HepG2 (cell line): ENCODE data around the gene TAF1C. TPM values are rescaled to one million over a fixed set of nuclear protein-coding genes. Genes with fewer than 3 reads are reported as not detected.

ENCODE experiments used
- ATAC-seq: fragments of 200-7000 bp; cut with Tn5 transposase; 3 replicates; pipeline ENCODE4 v1.9.1; 2020; ENCODE audit warnings: mild to moderate bottlenecking, moderate library complexity
- BruUV-seq: library from RNA; stranded (reverse); fragments of 400-500 nt; replicated peaks from 2 replicates; lab custom pipeline; 2021; lab: Mats Ljungman, UMichigan
- CTCF ChIA-PET: fragments of 300-600 bp; formaldehyde crosslinking; extraction: SDS; loops from one replicate; lab custom pipeline; 2021; ENCODE audit warnings: low total read pairs, inconsistent platforms, low intra/inter-chr PET ratio; lab: Yijun Ruan, JAX
- POLR2A ChIA-PET: fragments of 350-600 bp; sonication (Branson Sonifier 250); formaldehyde crosslinking; loops from one replicate; lab custom pipeline; 2020; ENCODE audit warnings: antibody characterized with exemption, inconsistent platforms; lab: Yijun Ruan, JAX
- DNase-seq: peaks from one replicate; pipeline ENCODE4 v3.0.0-alpha.2; 2015; ENCODE audit warnings: low spot score
- FAIRE-seq: peaks from 3 replicates; lab custom pipeline; 2011; peaks lifted over from hg19 to GRCh38; lab: Jason Lieb, UNC
- H2AFZ ChIP-seq: one replicate; pipeline ENCODE4 v1.6.1; 2011; ENCODE audit warnings: low read length, inconsistent platforms
- H3K27ac ChIP-seq: fragments of 300-600 bp; 3 replicates; pipeline ENCODE4 v1.8.0; 2011; ENCODE audit warnings: mixed run types, mild to moderate bottlenecking, mixed read lengths, low read length, inconsistent platforms; ENCODE audit not compliant: insufficient read depth; ENCODE audit errors: extremely low read length
- H3K27me3 ChIP-seq, 2 experiments: fragments of 200-600 bp in 1 of 2; 2 replicates in 1 of 2; 3 replicates in 1 of 2; pipeline versions ENCODE4 v1.6.0 to v1.8.0; 2011; ENCODE audit warnings: low read length in 2 of 2, mild to moderate bottlenecking in 2 of 2, moderate library complexity in 2 of 2, inconsistent platforms in 1 of 2; ENCODE audit not compliant: insufficient read depth in 2 of 2, control insufficient read depth in 1 of 2
- H3K36me3 ChIP-seq, 2 experiments: fragments of 200-600 bp in 1 of 2; replicated peaks in 1 of 2; 2 replicates in 1 of 2; 3 replicates in 1 of 2; pipeline versions ENCODE4 v1.5.1 to v1.8.0; 2011; ENCODE audit warnings: low read length in 2 of 2, inconsistent platforms in 1 of 2; ENCODE audit not compliant: insufficient read depth in 2 of 2, control insufficient read depth in 1 of 2
- H3K4me1 ChIP-seq: 2 replicates; pipeline ENCODE4 v1.5.1; 2012; ENCODE audit warnings: low read length, inconsistent platforms; ENCODE audit not compliant: insufficient read depth
- H3K4me2 ChIP-seq: 2 replicates; pipeline ENCODE4 v1.6.0; 2011; ENCODE audit warnings: low read depth, low read length, inconsistent platforms
- H3K4me3 ChIP-seq, 3 experiments: fragments of 200-600 bp in 1 of 3; sonication (generic), shearing (Covaris generic) in 1 of 3; replicated peaks in 1 of 3; 2 replicates each; pipeline ENCODE4 v1.5.1; 2011 to 2016; ENCODE audit warnings: low read length in 3 of 3, inconsistent platforms in 2 of 3, low read depth in 2 of 3, mild to moderate bottlenecking in 2 of 3, control low read depth in 1 of 3, mixed read lengths in 1 of 3; ENCODE audit not compliant: insufficient read depth in 1 of 3
- H3K79me2 ChIP-seq: one replicate; pipeline ENCODE4 v1.6.1; 2011; ENCODE audit warnings: low read length, inconsistent platforms; ENCODE audit not compliant: insufficient read depth
- H3K9ac ChIP-seq: 2 replicates; pipeline ENCODE4 v1.6.0; 2011; ENCODE audit warnings: mild to moderate bottlenecking, low read depth, low read length, inconsistent platforms; ENCODE audit not compliant: insufficient read depth
- H3K9me3 ChIP-seq: 2 replicates; pipeline ENCODE4 v1.5.1; 2012; ENCODE audit warnings: mild to moderate bottlenecking, low read length
- H4K20me1 ChIP-seq: 2 replicates; pipeline ENCODE4 v1.6.0; 2011; ENCODE audit warnings: inconsistent platforms, mild to moderate bottlenecking, low read length, moderate library complexity; ENCODE audit not compliant: insufficient read depth
- FOXP1 ChIP-seq, 2 experiments: fragments of 450-650 bp in 1 of 2; IDR thresholded peaks; 2 replicates each; pipeline ENCODE4 v1.6.1; 2017 to 2018; ENCODE audit warnings: antibody characterized with exemption in 1 of 2
- HNRNPK ChIP-seq: fragments of 200-400 bp; formaldehyde crosslinking; IDR thresholded peaks from 2 replicates; pipeline ENCODE4 v1.6.1; 2018; ENCODE audit warnings: low read length, low read depth, moderate library complexity, mild to moderate bottlenecking; ENCODE audit not compliant: poor library complexity, severe bottlenecking
- NPAS2 ChIP-seq: sonication (generic); formaldehyde crosslinking; IDR thresholded peaks from 2 replicates; pipeline ENCODE4 v1.8.0; 2022; ENCODE audit warnings: mild to moderate bottlenecking, missing genetic modification reagents, borderline replicate concordance
- POLR2A ChIP-seq, 2 experiments: IDR thresholded peaks; 2 replicates each; pipeline ENCODE4 v1.6.1; 2011; ENCODE audit warnings: low read depth in 2 of 2, low read length in 2 of 2, mild to moderate bottlenecking in 1 of 2, moderate library complexity in 1 of 2; ENCODE audit not compliant: insufficient read depth in 1 of 2
- SALL1 ChIP-seq: sonication (generic); formaldehyde crosslinking; IDR thresholded peaks from 2 replicates; pipeline ENCODE4 v1.8.0; 2022; ENCODE audit warnings: mild to moderate bottlenecking, missing genetic modification reagents
- STAG1 ChIP-seq: sonication (generic); formaldehyde crosslinking; IDR thresholded peaks from 2 replicates; pipeline ENCODE4 v1.4.0; 2020; ENCODE audit warnings: missing genetic modification reagents
- TERF1 ChIP-seq: sonication (generic); formaldehyde crosslinking; IDR thresholded peaks from 2 replicates; pipeline ENCODE4 v1.8.0; 2022; ENCODE audit warnings: mild to moderate bottlenecking, missing genetic modification reagents, moderate library complexity
- ZNF737 ChIP-seq: sonication (generic); formaldehyde crosslinking; IDR thresholded peaks from 2 replicates; pipeline ENCODE4 v1.5.0; 2020; ENCODE audit warnings: missing genetic modification reagents, mild to moderate bottlenecking, borderline replicate concordance
- WGBS: methylation state at CpG from one replicate; pipeline ENCODE4 v1.1.6; 2017; ENCODE audit warnings: low lambda C conversion rate; 5-methylcytosine and 5-hydroxymethylcytosine counted together
- in situ Hi-C: cut with HindIII; loops from 2 replicates; pipeline ENCODE4 v1.10.0; 2017; ENCODE audit warnings: low pct_unique_long_range_greater_than_20kb; ENCODE audit not compliant: extremely low pct_ligation_motif_present
- intact Hi-C: fragments of 100-400 bp; cut with micrococcal nuclease; formaldehyde crosslinking; loops from one replicate; pipeline ENCODE4 v1.10.0; 2022; ENCODE audit not compliant: unreplicated experiment
- polyA plus RNA-seq, 8 experiments: library from polyadenylated mRNA; depleted of rRNA in 3 of 8; stranded (reverse) in 7 of 8; unstranded in 1 of 8; fragments of >200 nt; fragmentation: Illumina TruSeq in 4 of 8; extraction: Trizol in 4 of 8; gene quantifications; 2 replicates each; pipeline versions ENCODE4 v1.2.1 to v1.2.3, GENCODE V29; 2011 to 2016; ENCODE audit warnings: low read depth in 4 of 8, missing spikeins in 1 of 8, mixed read lengths in 1 of 8; ENCODE audit not compliant: insufficient read depth in 1 of 8
- total RNA-seq, 5 experiments: library from RNA; depleted of rRNA; stranded (reverse); fragments of >200 nt; fragmentation: Illumina TruSeq; extraction: Trizol; gene quantifications; 2 replicates each; pipeline ENCODE4 v1.2.3, GENCODE V29; 2016; ENCODE audit warnings: low read depth in 1 of 5
- TF ChIP-seq, protein P1 (sequence below): IDR thresholded peaks from 2 replicates; pipeline ENCODE4 v1.6.1; 2016
- TF ChIP-seq, protein P2 (sequence below): sonication (generic); formaldehyde crosslinking; IDR thresholded peaks from 2 replicates; pipeline ENCODE4 v1.5.0; 2020; ENCODE audit warnings: missing genetic modification reagents, mild to moderate bottlenecking, borderline replicate concordance

Gene TAF1C
- total and polyA plus RNA-seq, 2 of the 13 experiments (the other 11 are each of a cell fraction or from before 2014, with no cell fraction given): 15.6 to 20.8 TPM

- no peak for TF ChIP-seq NPAS2
These were observed 10.7 kb upstream of the TAF1C start (continued) for GRCh38 chr16:84197466-84198128.

- CTCF ChIA-PET: no interaction called here
- H3K9ac ChIP-seq: no peak overlapping the region
- TF ChIP-seq STAG1 (CRISPR knock-in tag): no peak
- TF ChIP-seq, protein P1, sequence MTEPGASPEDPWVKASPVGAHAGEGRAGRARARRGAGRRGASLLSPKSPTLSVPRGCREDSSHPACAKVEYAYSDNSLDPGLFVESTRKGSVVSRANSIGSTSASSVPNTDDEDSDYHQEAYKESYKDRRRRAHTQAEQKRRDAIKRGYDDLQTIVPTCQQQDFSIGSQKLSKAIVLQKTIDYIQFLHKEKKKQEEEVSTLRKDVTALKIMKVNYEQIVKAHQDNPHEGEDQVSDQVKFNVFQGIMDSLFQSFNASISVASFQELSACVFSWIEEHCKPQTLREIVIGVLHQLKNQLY (CRISPR knock-in tag): no peak
- H3K9me3 ChIP-seq: no peaks in the 10 kb centered on the region
- in situ Hi-C loops: loop anchor here (25.0 kb wide), 1 partner anchor 235 kb away; the partner anchor contains the start of genes NECAB2 and OSGIN1
- peak; percentile 56 for ATAC-seq
- WGBS: 9% methylated on average over 14 of the region's 16 CpGs
- no peak overlapping the region for H3K27ac ChIP-seq
- POLR2A ChIA-PET: no interaction called here
- no peak overlapping the region for H3K4me3 ChIP-seq
- peaks cover 25 to 83% of the 10 kb centered on the region in 2 experiments; a peak in 4 of 5 replicates for H3K27me3 ChIP-seq
- FAIRE-seq: no peak
- H3K4me1 ChIP-seq: no peaks in the 10 kb centered on the region
- H3K4me2 ChIP-seq: peak overlapping the region; percentile 13; the same call in 1 of the 2 replicates
- intact Hi-C loops: loop anchor here (5.0 kb wide), 1 partner anchor 535 kb away; no protein-coding TSS in a partner anchor
- no peaks in the 10 kb centered on the region for H4K20me1 ChIP-seq
- H3K36me3 ChIP-seq: no peaks in the 10 kb centered on the region
- BruUV-seq: no TSS peak
- DNase-seq: no peak
- no peak overlapping the region for H2AFZ ChIP-seq
- H3K79me2 ChIP-seq: no peaks in the 10 kb centered on the region
These were observed 10.0 kb upstream of the TAF1C start for GRCh38 chr16:84196727-84197394.

DNA sequence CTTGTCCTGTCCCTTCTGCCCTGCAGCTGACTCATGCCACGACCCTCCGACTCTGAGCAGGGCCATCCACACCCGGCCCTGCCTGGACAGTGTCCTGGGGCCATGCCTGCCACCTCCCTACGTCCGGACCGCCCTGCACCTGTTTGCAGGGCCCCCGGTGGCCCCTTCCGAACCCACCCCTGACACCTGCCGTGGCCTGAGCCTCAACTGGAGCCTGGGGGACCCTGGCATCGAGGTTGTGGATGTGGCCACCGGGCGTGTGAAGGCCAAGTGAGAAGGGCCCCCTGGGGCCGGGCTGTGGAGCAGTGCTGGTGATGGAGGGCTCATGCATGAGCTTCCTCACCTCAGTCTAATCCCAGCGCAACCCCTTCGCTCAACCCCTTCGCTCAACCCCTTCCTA lies 9.2 kb upstream of the TAF1C start:
- CTCF ChIA-PET: no interaction called here
- TF ChIP-seq TERF1: no peak
- TF ChIP-seq SALL1 (CRISPR knock-in tag): no peak
- TF ChIP-seq, protein P2, sequence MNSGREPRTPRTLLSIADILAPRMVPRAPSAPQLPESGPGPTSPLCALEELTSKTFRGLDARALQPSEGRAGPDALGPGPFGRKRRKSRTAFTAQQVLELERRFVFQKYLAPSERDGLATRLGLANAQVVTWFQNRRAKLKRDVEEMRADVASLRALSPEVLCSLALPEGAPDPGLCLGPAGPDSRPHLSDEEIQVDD (CRISPR knock-in tag): no peak
- no peak for TF ChIP-seq ZNF737 (CRISPR knock-in tag)
- TF ChIP-seq FOXP1 (IDR thresholded peaks at IDR 0.05): no peak
- TF ChIP-seq FOXP1 (CRISPR knock-in tag; IDR thresholded peaks at IDR 0.05): no peak
- no peak for TF ChIP-seq POLR2A (IDR thresholded peaks at IDR 0.05; ENCODE audit: insufficient read depth in 1 of 2, low read depth in 2 of 2, low read length in 2 of 2)
- no peak for TF ChIP-seq HNRNPK

More for the DNA sequence above, 9.2 kb upstream of the TAF1C start:
- H3K79me2 ChIP-seq: no peaks in the 10 kb centered on the region
- 52% methylated on average over 13 of the region's 16 CpGs for WGBS
- no peaks in the 10 kb centered on the region for H3K36me3 ChIP-seq
- BruUV-seq: no TSS peak
- H4K20me1 ChIP-seq: no peaks in the 10 kb centered on the region
- no peaks in the 10 kb centered on the region for H3K4me1 ChIP-seq
- H3K27ac ChIP-seq: no peak overlapping the region
- no peak overlapping the region for H3K9ac ChIP-seq
- POLR2A ChIA-PET: no interaction called here
- ATAC-seq (peak; percentile 15), DNase-seq (no peak), FAIRE-seq (no peak)
- intact Hi-C loops (loop anchor here (5.0 kb wide), 1 partner anchor 534 kb away; no protein-coding TSS in a partner anchor), in situ Hi-C loops (loop anchor here (25.0 kb wide), 1 partner anchor 234 kb away; the partner anchor contains the start of genes NECAB2 and OSGIN1)
- no peak overlapping the region for H3K4me3 ChIP-seq
- peaks cover 25 to 81% of the 10 kb centered on the region in 2 experiments; a peak in 4 of 5 replicates for H3K27me3 ChIP-seq
- H3K9me3 ChIP-seq: no peaks in the 10 kb centered on the region
- no peak overlapping the region for H3K4me2 ChIP-seq
- H2AFZ ChIP-seq: no peak overlapping the region
